ENCODE measurements around the gene ADIPOQ. TPM values are rescaled to one million over a fixed set of nuclear protein-coding genes. Genes with fewer than 3 reads are reported as not detected.
A peak's percentile ranks its signal among the peaks of the same experiment; 100 is the strongest.
"Not testable (repeated sequence)": the region's sequence is repeated elsewhere in the genome, so short reads cannot be mapped to it uniquely, and the experiment has no call there.

The ADIPOQ gene
- total RNA-seq, 2 experiments from 2014 or later: not detected

DNA sequence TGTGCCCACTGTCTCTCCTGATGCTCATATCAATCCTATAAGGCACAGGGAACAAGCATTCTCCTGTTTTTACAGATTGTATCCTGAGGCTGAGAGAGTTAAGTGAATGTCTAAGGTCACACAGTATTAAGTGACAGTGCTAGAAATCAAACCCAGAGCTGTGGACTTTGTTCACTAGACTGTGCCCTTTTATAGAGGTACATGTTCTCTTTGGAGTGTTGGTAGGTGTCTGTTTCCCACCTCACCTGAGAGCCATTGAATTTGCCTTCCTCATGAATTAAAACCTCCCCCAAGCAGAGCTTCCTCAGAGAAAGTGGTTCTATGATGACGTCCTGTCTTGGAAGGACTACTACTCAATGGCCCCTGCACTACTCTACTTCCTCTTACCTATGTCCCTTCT, 12.4 kb downstream of the ADIPOQ start:
- no peak for DNase-seq
- CTCF ChIA-PET: interaction anchor here (0.5 kb wide), 1 partner anchor 35 kb away, joined by 4 read pairs; no protein-coding TSS in a partner anchor
- Mint-ChIP-seq H3K9me3 (peaks cover 18% of the 10 kb centered on the region), H3K36me3 (ENCODE audit: low read depth) (peaks cover 14% of the 10 kb centered on the region), H3K27ac (no peak overlapping the region), H3K27me3 (no peaks in the 10 kb centered on the region), H3K4me1 (peaks cover 15% of the 10 kb centered on the region), H3K4me3 (no peak overlapping the region)
- POLR2A ChIA-PET: interaction anchor here (1.9 kb wide), 1 partner anchor 77 kb away, joined by 6 read pairs; no protein-coding TSS in a partner anchor

GRCh38 chr3:186857743-186858142, 15.2 kb downstream of the ADIPOQ start:
- peaks cover 24% of the 10 kb centered on the region for H3K4me1 Mint-ChIP-seq
- no peak for DNase-seq
- no peak overlapping the region for H3K4me3 Mint-ChIP-seq
- CTCF ChIA-PET: no interaction called here
- POLR2A ChIA-PET: no interaction called here
- H3K36me3 Mint-ChIP-seq (ENCODE audit: low read depth): peaks cover 19% of the 10 kb centered on the region
- H3K27me3 Mint-ChIP-seq: no peaks in the 10 kb centered on the region
- peaks cover 11% of the 10 kb centered on the region for H3K9me3 Mint-ChIP-seq
- no peak overlapping the region for H3K27ac Mint-ChIP-seq

DNA sequence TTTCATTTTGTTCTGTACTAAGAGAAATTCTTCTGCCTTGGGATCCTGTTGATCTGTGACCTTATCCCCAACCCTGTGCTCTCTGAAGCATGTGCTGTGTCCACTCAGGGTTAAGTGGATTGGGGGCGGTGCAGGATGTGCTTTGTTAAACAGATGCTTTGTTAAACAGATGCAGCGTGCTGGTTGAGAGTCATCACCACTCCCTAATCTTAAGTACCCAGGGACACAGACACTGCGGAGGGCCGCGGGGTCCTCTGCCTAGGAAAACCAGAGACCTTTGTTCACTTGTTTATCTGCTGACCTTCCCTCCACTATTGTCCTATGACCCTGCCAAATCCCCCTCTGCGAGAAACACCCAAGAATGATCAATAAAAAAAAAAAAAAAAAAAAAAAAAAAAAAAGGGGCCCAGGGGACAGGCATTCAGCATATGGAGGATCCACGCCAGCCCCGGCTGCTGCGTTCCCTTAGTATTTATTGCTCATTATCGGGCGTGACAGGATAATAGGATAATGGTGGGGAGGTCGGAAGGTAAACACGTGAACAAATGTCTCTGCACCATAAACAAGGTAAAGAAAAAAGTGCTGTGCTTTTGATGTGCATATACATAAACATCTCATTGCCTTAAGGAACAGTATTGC, 22.8 kb downstream of the ADIPOQ start:
- H3K4me3 Mint-ChIP-seq, H3K27me3 Mint-ChIP-seq, CTCF ChIA-PET, DNase-seq, H3K27ac Mint-ChIP-seq, H3K9me3 Mint-ChIP-seq, POLR2A ChIA-PET: not testable (repeated sequence)
- Mint-ChIP-seq H3K36me3 (ENCODE audit: low read depth) (peaks cover 12% of the 10 kb centered on the region), H3K4me1 (peaks cover 32% of the 10 kb centered on the region)

DNA sequence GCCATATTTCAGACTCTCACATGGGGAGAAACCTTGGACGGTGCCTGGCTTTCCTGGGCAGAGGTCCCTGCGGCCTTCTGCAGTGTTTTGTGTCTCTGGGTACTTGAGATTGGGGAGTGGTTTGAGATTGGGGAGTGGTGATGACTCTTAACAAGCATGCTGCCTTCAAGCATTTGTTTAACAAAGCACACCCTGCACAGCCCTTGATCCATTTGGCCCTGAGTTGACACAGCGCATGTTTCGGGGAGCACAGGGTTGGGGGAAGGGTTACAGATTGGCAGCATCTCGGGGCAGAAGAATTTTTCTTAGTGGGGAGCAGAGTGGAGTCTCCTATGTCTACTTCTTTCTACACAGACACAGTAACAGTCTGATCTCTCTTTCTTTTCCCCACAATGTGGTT, 23.6 kb downstream of the ADIPOQ start:
- H3K9me3 Mint-ChIP-seq, CTCF ChIA-PET, DNase-seq, H3K4me3 Mint-ChIP-seq, POLR2A ChIA-PET, H3K27ac Mint-ChIP-seq, H3K27me3 Mint-ChIP-seq: not testable (repeated sequence)
- peaks cover 34% of the 10 kb centered on the region for H3K4me1 Mint-ChIP-seq
- H3K36me3 Mint-ChIP-seq (ENCODE audit: low read depth): peaks cover 10% of the 10 kb centered on the region

DNA sequence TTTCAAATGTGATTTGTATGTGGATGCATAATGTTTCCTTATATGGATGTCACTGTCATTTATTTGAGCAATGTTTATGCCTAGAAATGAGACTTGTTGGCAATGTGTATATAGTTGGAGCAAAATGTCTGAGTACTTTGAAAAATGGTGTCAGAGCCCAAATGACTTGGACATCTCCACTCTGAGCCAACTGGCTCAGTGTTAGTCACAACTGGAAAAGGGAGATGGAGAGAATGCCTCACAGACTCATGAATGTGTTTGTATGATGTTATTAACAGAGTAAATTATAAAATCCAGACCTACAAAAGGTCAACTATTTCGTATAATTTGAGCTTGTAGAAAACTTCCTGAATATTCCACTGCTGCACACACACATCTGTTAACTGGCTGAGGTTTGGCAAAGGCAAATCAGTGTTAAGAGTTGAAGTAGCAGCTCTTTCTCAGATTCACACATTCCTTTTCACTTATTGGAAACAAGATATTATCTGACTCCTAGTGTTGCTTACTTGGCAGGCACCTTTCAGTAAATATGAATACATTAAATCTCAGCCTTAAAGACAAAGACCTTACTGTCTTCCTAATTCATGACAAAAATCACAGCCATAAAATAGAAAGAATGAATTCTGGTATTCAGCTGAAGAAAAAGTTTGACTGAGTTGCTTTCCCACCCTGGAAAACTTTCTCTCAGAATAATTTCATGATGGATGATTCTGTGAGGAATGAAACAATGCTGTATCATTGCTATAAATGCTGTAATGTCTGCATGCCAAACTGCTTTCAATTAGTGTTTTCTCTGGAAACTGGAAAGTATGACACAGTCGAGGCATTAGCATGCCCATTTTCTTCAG, 27.0 kb downstream of the ADIPOQ start:
- DNase-seq: no peak
- ChIA-PET CTCF (no interaction called here), POLR2A (interaction anchor here (0.8 to 1.9 kb wide), 3 partner anchors 9 to 42 kb away, joined by 3 to 8 read pairs (median 4); no protein-coding TSS in a partner anchor)
- H3K27me3 Mint-ChIP-seq: no peaks in the 10 kb centered on the region
- H3K4me1 Mint-ChIP-seq: peaks cover 38% of the 10 kb centered on the region
- peaks cover 5% of the 10 kb centered on the region for H3K9me3 Mint-ChIP-seq
- H3K36me3 Mint-ChIP-seq (ENCODE audit: low read depth): peaks cover 7% of the 10 kb centered on the region
- H3K27ac Mint-ChIP-seq: peak overlapping the region; percentile 36
- no peak overlapping the region for H3K4me3 Mint-ChIP-seq

DNA sequence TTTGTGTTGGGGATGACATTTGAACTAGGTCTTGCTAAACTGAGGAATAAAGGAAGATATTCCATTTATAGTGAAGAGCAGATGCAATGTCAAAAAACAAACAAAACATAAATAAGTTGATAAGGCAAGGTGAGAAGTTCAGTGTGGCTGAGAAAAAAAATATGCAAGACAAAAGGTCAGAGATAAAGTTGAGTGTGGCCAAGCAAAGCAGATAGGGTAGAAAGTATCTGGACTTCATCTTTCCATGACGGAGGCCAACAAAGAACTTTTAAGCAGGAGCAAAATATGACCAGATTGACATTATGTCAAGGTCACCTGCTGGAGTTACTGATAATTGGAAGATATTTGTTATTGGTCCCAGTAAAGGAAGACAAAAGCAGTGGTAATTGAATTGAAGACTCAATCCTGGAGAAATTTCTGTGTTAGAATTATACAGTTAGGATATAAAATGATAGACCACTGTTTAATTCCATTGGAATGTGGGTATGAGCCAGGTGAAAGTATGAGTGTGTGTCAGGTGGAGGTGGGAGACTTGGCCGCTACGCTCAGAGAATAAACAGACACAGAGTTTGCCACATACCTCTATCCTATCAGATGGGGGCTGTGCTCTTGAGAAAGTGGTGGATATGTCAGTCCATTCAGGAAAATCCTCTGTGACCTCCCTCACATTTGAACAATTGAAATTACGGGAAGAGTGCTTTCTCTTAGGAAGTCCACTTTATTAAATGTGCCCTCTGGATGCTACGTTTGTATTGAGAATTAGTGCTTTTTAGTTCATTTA, 28.1 kb downstream of the ADIPOQ start:
- peaks cover 38% of the 10 kb centered on the region for H3K4me1 Mint-ChIP-seq
- no peak overlapping the region for H3K4me3 Mint-ChIP-seq
- CTCF ChIA-PET: no interaction called here
- peaks cover 9% of the 10 kb centered on the region for H3K36me3 Mint-ChIP-seq (ENCODE audit: low read depth)
- peaks cover 8% of the 10 kb centered on the region for H3K9me3 Mint-ChIP-seq
- H3K27ac Mint-ChIP-seq: peak overlapping the region; percentile 70
- no peaks in the 10 kb centered on the region for H3K27me3 Mint-ChIP-seq
- POLR2A ChIA-PET: interaction anchor here (1.0 to 1.9 kb wide), 6 partner anchors 10 to 89 kb away, joined by 3 to 14 read pairs (median 6); no protein-coding TSS in a partner anchor
- DNase-seq: no peak

- H3K4me3 Mint-ChIP-seq: no peak overlapping the region
- no peaks in the 10 kb centered on the region for H3K27me3 Mint-ChIP-seq
- ChIA-PET POLR2A (interaction anchor here (0.8 to 1.9 kb wide), 5 partner anchors 9 to 88 kb away, joined by 3 to 14 read pairs (median 4); no protein-coding TSS in a partner anchor), CTCF (interaction anchor here (0.9 to 1.2 kb wide), 5 partner anchors 11 to 268 kb away, joined by 3 to 4 read pairs (median 3); partner anchors contain the start of gene RPL39L)
- H3K9me3 Mint-ChIP-seq: peaks cover 10% of the 10 kb centered on the region
- DNase-seq: no peak
- H3K27ac Mint-ChIP-seq: peak overlapping the region; percentile 70
- H3K4me1 Mint-ChIP-seq: peaks cover 38% of the 10 kb centered on the region
- H3K36me3 Mint-ChIP-seq (ENCODE audit: low read depth): peaks cover 11% of the 10 kb centered on the region
Measured at GRCh38 chr3:186871403-186871924, 29.0 kb downstream of the ADIPOQ start.

GRCh38 chr3:186873796-186874195, 31.3 kb downstream of the ADIPOQ start:
- peaks cover 16% of the 10 kb centered on the region for H3K9me3 Mint-ChIP-seq
- H3K4me3 Mint-ChIP-seq, H3K27me3 Mint-ChIP-seq, CTCF ChIA-PET, H3K27ac Mint-ChIP-seq, DNase-seq, POLR2A ChIA-PET: not testable (repeated sequence)
- peaks cover 18% of the 10 kb centered on the region for H3K36me3 Mint-ChIP-seq (ENCODE audit: low read depth)
- H3K4me1 Mint-ChIP-seq: peaks cover 34% of the 10 kb centered on the region

- H3K27me3 Mint-ChIP-seq, DNase-seq, H3K27ac Mint-ChIP-seq, H3K4me3 Mint-ChIP-seq, POLR2A ChIA-PET, CTCF ChIA-PET: not testable (repeated sequence)
- H3K36me3 Mint-ChIP-seq (ENCODE audit: low read depth): peaks cover 16% of the 10 kb centered on the region
- H3K9me3 Mint-ChIP-seq: peaks cover 14% of the 10 kb centered on the region
- peaks cover 34% of the 10 kb centered on the region for H3K4me1 Mint-ChIP-seq
Measured at GRCh38 chr3:186874216-186874615, 31.7 kb downstream of the ADIPOQ start.

- peaks cover 13% of the 10 kb centered on the region for H3K9me3 Mint-ChIP-seq
- POLR2A ChIA-PET, H3K27ac Mint-ChIP-seq, H3K4me3 Mint-ChIP-seq, DNase-seq, CTCF ChIA-PET, H3K27me3 Mint-ChIP-seq: not testable (repeated sequence)
- H3K4me1 Mint-ChIP-seq: peaks cover 34% of the 10 kb centered on the region
- H3K36me3 Mint-ChIP-seq (ENCODE audit: low read depth): peaks cover 15% of the 10 kb centered on the region
Measured at GRCh38 chr3:186874841-186875240, 32.3 kb downstream of the ADIPOQ start.

- H3K4me3 Mint-ChIP-seq: no peak overlapping the region
- H3K4me1 Mint-ChIP-seq: peaks cover 35% of the 10 kb centered on the region
- ChIA-PET POLR2A (no interaction called here), CTCF (no interaction called here)
- H3K36me3 Mint-ChIP-seq (ENCODE audit: low read depth): peaks cover 11% of the 10 kb centered on the region
- no peaks in the 10 kb centered on the region for H3K27me3 Mint-ChIP-seq
- no peak for DNase-seq
- H3K27ac Mint-ChIP-seq: no peak overlapping the region
- H3K9me3 Mint-ChIP-seq: peaks cover 11% of the 10 kb centered on the region
Measured at GRCh38 chr3:186875708-186876107, 33.2 kb downstream of the ADIPOQ start.

DNA sequence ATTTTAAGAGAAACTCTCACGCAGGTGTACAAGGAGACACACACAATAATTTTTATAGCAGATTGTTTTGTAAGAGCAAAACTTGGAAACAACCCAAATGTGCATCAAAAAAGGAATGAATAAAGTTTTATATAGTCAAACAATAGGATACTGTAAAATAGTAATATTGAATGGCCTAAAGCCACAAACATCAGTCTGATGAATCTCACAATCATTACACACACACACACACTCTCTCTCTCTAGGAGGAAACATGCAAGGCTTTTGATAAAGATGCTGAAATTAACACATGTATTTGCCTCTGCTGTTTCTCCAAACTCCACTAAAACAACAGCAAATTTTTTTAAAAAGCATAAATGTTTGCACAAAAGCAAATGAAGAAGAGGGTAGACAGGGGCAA, 37.3 kb downstream of the ADIPOQ start:
- H3K4me3 Mint-ChIP-seq: peak overlapping the region; percentile 18
- ChIA-PET POLR2A (interaction anchor here (0.9 to 4.6 kb wide), 10 partner anchors 8 to 147 kb away, joined by 3 to 55 read pairs (median 8); partner anchors contain the start of gene ST6GAL1), CTCF (interaction anchor here (1.4 to 3.8 kb wide), 4 partner anchors 30 to 260 kb away, joined by 7 to 33 read pairs (median 10); partner anchors contain the start of gene RPL39L)
- peaks cover 12% of the 10 kb centered on the region for H3K36me3 Mint-ChIP-seq (ENCODE audit: low read depth)
- H3K27me3 Mint-ChIP-seq: no peaks in the 10 kb centered on the region
- no peak for DNase-seq
- H3K4me1 Mint-ChIP-seq: peaks cover 50% of the 10 kb centered on the region
- peak overlapping the region; percentile 90 for H3K27ac Mint-ChIP-seq
- H3K9me3 Mint-ChIP-seq: peaks cover 11% of the 10 kb centered on the region
